ENCODE measurements around the gene LYRM4.
"Not testable (repeated sequence)": the region's sequence is repeated elsewhere in the genome, so short reads cannot be mapped to it uniquely, and the experiment has no call there.

Gene LYRM4

DNA sequence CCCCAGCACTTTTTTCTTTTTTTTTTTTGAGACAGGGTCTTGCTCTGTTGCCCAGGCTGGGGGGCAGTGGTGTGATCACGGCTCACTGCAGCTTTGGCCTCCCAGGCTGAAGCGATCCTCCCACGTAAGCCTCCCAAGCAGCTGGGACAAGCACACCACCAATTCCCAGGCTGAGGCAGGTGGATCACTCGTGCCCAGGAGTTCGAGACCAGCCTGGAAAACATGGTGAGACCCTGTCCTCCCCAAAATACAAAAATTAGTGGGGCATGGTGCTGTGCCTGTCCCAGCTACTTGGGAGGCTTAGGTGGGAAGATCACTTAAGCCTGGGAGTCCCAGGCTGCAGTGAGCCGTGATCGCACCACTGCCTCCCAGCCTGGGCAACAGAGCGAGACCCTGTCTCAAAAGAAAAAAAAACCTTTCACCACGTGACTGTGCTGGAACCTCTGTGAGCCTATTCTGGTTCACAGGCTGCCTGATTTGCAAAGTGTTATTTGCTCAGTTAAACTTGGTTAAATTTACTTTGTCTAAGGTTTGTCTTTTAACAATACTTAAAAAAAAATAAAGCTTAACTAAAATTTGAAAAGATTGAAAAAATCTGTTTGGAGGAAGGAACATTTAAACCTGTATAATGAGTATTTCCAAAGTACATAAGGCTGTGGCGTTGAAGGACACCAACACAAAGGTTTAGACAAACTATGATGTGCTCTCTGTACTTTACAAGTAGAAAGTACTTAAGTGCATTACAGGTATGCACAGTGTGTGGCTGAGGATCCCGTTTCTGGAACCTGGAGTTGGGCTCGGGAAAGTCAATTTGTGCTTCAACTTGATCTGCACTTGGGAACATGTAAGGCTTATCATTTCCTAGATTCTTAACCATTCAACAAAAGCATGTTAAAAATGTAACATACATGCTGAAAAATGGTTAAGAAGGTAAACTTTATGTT lies 120.7 kb downstream of the LYRM4 start:
- no peak for DNase-seq

DNA sequence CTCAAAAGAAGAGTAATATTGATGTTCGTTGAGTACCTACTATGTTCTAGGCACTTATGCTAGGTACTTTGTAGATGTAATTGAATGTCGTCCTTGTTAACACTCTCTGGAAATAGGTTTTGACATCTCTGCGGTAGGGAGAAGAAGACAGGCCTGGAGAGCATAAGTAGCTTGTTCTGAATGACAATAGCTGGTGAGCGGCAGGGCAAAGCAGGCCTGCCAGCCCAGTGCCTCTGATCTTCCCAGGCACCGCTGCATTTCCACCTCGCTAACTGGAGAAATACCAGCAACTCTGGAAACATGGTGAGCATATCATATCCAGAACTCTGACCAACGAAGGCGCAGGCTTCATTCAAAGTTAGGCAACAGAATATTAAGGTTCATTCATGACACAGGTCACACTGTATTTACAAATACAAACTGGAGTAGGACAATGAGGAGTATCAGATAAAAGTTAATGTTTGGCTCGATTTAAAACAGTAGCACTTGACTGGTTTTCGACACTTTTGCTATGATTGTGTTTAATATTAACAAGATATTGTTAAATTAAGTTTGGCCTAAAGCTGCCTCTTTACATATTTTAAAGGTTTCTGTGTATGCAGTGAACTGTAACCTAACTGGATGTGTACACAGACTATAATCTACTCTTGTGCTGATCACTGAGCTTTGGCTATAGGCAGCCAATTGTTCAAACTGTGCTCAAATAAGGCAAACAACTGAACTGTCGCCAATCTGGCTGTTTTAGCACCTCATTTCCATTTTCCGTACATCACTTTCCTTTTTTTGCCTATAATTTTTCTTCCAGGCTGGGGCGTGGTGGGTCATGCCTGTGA lies 121.5 kb downstream of the LYRM4 start:
- DNase-seq, result no peak

DNA sequence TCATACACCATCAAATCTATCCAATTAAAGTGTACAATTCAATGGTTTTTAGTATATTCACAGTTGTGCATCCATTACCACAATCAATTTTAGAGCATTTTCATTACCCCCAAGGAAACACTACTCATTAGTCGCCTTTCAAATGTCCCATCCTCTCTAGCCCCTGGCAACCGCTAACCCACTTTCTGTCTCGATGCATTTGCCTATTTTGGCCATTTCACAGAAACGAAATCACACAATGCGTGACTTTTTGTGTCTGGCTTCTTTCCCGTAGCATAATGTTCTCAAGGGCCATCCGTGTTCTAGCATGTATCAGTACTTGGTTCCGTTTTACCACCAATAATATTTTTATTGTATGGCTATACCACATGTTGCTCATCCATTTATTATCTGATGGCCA lies 123.9 kb downstream of the LYRM4 start:
- DNase-seq, result no peak

DNA sequence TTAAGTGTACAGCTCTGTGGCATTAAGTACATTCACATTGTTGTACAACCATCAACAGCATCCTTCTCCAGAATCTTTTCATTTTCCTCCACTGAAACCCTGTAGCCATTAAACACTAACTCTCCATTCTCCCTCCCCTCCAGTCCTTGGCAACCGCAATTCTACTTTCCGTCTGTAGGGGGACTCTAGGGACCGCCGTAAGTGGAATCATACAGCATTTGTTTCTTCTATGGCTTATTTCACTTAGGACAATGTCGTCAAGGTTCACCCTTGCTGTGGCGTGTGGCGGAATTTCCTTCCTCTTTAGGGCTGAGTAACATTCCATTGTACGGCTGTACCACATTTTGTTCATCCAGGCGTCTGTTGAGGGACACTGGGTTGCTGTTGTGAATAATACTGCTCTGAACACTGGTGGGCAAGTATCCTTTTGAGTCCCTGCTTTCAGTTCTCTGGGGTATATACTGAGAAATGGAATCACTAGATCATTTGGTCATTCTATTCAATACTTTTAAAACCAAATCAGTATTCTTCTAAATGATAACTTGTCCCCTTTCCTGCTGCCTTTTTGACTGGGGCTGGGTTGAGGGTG lies 124.9 kb downstream of the LYRM4 start:
- peak; percentile 24 to 39 for DNase-seq

DNA sequence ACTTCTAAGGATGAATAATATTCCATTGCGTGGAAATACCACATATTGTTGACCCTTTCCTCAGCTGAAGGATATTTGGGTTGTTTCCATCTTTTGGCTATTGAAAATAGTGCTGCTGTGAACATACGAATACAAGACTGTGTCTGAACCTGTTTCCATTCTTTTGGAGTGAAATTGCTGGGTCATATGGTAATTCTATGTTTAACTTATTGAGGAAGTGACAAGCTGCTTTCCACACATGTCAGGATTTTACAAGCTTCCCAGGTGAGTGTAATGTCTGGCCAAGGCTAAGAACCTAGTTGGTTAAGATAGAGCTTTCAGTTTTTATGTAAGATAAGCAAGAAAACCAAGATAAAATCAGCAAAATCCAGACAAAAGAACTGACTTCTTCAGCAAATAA lies 126.8 kb downstream of the LYRM4 start:
- no peak for DNase-seq

DNA sequence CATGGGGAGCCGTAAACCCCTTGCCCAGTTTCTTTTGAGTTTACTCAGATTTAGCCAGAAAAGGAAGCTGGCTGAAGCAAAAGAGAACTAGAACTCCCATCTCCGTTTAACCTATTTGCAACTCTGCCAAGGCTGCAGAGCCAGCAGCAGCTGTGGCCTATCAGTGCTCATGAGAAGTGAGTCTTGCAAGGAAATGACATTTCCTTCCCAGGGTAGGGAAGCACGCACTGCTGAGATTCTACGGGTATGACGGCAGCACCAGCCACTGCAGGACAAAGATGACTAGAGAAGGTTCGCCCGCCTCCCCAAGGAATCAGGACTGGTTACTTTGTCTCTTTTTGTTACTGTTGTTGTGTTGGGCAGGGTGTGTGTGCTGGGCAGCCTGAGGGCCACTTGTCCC lies 128.0 kb downstream of the LYRM4 start:
- DNase-seq, result peak in 1 of 2 donors; percentile 39

DNA sequence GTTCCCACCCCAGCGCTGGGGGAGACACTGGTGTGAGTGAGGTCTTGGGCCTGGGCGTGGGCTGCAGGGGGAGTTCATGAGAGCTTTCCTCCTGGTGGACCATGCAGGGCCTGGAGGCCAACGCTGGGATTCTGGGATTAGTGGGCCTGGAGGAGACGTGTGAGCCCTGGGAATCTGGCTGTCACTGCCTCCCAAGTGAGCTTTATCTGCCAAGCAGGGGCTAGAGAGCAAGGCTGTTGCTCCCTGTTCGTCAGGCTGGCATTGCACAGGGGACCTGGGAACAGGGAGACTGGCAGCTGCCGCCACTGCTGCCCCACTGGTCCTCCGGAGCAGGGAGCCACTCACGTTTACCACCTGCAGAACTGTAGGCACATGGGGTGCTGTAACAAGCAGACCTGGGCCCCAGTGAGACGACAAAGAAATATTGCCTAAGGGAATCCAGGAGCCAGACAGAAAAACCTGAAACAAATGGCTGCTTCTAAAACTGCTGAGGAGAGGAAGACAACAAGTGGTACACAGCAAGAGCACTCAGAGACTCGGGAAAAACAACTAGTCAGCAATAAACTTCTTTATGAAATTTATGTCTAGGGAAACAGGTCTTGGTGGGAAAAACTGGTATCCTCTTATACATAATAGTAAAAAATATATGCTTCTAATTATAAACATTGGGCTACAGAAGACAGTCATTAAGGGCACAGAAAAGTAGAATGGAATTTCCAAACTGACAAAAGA lies 130.4 kb downstream of the LYRM4 start:
- DNase-seq, result no peak

DNA sequence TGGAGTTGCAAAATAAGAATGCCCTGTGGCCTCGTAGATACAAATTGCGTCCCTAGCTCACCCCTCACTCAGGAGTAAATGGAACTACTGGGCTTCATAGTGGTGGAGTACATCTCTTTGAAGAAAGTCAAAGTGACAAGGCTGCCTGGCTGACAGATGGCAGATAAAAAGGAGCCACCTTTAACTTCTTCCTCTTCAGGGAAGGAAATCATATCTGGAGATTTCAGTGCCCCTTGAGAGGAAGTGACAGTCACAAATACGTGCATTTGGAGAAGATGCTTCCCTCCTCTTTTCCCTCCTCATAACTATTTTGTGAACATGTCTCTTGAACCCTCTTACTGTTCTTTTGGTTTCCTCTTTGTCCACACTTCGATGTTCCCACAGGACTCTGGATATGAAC lies 132.4 kb downstream of the LYRM4 start:
- no peak for DNase-seq

DNA sequence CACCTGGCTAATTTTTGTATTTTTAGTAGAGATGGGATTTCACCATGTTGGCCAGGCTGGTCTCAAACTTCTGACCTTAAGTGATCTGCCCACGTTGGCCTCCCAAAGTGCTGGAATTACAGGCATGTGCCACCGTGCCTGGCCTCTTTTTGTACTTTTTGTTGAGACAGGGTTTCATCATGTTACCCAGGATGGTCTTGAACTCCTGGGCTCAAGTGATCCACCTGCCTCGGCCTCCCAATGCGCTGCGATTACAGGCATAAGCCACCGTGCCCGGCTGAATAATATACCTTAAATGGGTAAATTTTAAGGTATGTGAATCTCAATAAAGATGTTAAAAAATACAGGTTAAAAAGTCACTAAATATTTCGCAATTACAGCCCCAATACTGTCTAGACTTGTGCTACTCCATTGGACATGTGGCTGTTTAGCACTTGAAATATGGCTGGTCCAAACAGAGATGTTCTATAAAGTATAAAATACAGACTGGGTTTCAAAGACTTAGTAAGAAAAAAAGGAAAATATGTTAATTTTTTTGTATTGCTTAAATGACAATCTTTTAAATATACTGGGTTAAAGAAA lies 133.6 kb downstream of the LYRM4 start:
- DNase-seq, result no peak

DNA sequence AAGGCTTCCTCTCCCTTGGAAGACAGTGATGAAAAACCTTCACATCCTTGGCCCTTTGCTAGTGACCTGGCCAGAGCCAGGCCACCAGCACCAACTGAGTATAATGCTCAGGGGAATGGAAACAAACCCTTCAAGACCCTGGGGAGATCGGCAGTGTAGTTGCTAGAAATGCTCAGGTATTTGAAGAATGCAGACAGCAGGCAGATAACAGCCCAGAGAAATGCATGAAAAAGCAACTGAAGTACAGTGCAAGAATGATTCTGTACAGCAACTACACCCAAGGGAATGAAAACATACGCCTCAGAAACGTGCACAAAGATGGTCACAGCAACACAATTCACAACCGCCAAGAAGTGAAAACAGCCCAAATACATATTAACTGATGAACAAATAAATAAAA lies 134.5 kb downstream of the LYRM4 start:
- no peak for DNase-seq

DNA sequence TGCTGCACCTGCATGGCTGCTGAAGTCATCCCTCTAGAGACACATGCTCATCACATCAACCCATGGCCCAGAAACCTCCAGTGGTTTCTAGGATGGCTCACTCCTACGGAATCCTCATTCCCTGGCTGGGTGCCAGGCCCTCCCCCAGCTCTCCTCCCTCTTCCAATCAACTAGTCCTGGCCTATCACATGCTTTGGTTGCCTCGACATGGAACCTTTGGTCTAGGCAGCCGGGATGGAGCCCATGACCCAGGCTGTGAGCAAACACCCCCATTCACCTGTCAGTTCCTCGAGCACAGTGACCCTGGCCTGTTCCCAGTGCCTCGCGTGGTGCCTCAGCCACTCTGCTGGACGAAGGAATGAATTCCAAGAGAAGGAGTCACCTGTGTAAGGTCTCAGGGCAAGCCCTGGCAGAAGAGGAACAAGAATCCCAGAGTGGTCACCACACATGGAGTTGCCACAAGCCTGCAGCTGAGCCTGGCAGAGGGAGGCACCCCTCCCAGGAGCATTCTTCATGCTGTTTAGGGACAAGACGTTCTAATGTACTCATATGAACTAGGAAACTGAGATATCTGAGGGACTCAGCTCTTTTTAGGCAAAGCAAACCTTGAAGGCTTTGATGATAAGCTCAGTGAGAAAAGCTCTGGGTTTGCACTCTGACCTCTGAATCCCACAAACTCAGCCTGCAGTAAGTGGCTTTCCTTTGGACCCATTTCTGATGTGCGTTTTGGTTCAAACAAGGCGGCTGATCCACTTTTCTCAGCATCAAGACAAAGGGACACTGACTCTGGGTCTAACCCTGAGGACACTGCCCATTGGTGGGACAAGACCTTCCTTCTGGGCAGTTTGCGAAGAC lies 135.4 kb downstream of the LYRM4 start:
- DNase-seq, result no peak

DNA sequence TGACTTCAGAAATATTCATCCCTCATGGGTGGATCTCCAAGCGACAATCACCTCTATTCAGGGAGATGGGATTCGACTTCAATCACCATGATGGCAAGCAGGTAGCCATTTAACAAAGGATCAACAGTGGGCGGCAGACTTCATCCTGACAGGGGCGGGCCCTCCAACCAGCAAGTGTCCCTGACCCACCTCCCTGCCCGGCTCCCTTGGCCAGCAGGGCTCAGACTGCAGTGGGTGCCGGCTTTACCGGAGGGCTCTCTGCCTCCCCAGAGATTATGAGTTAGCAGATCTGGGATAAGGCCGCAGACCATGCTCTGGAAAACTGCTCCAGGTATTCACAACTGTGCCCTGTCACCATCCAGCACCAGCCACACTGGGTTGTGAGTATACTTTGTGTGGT lies 136.2 kb downstream of the LYRM4 start:
- no peak for DNase-seq

DNA sequence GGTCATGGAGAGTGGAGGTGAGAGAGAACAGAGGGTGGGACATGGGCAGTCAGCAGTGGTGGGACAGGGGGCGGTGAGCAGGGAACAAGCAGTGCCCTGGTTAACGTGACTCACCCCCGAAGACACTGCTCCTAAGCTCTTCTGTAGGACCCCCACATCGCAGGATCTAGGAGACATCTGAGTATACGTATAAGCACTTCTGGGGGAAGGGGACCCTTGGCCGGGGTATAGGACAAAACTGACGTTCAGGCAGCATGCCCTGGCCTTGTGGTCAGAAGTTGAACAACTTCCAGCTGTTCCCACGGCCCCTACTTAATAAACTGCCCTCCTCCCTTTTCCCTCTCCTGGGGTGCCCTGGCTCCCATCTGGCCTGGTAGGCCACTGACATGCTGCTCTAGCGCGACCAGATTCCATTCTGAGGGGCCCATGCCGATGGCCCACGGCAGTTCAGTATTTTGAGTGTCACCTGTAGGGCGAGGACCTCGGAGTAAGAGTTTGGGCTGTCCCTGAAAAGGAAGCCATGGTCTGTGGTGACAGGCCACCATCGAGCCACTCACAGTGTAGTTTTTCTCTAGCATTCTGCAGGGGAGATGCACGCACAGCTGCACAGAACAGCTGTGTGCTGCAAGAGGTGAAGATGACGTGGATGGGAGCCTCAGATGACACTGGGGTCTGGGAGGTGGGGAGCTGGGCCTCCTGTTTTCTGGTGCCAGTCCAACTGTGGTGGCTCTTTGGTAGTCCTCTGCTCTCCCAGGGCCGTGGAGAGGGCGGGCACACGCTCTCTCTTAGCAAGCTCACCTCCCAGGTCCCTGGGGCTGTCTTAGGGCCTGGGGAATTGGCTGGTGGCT lies 137.2 kb downstream of the LYRM4 start:
- DNase-seq, result no peak

DNA sequence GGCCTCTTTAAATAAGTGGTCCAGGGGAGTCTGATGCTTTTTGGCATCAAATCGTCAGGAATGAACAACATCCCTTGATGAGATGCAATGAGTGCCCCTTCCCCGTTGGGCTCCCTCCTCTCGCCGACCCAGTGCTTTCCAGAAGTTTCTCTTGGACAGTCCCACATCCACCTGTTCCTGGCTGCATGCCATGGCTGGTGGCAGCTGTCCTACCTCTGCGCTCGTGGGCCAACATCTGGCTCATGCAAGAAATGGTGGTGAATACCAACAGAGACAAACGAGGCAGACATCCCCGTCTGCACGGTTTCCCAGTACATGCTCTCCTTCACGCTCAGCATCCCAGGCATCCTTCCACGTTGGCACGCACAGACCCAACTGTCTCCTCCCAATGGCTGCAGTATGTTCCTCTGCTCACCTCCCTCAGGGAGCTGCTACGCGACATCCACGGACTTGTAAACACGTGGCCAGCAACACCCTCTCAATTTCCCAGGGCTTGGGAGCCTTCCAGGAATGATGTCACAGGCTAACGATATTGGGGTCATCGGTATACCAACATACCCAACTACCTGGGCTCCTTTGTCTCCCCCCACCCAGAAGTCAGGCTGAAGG lies 138.1 kb downstream of the LYRM4 start:
- no peak for DNase-seq

DNA sequence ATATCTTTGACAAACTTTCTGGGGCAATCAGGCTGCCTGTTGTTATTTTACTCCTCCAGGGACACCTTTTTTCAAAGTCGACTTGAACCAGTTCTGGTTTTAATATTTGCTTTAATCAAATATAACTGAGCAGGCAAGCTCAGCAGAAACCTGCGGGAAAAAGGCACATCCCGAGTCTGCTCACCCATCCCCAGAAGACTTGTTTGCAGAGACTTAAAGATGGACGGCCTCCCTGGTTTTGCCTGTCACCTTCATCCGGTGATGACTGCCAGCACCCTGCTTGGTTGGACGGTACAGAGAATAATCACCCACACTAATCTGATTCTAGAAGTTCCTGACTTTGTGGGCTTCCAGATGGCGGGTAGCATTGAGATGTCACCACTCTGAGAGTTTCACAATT lies 138.8 kb downstream of the LYRM4 start:
- DNase-seq, result no peak

DNA sequence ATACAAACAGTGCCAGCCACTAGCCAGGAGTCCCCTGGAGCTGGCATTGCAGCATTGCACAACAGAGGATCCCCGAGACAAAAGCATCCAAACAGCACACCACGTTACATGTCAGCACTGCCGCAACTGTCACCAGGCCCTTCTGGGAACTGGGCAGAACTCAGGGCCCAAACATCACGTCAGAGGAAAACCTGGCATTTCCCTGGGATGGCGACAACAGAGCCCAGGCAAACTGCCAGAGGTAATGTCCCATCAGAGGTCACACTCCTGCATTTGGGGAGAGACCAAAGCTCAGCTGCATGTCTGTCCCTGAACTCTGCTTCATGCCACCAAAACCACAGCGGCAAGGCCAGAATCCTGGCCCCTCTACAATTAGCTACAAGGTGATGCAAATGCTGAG lies 139.3 kb downstream of the LYRM4 start:
- DNase-seq, result no peak

DNA sequence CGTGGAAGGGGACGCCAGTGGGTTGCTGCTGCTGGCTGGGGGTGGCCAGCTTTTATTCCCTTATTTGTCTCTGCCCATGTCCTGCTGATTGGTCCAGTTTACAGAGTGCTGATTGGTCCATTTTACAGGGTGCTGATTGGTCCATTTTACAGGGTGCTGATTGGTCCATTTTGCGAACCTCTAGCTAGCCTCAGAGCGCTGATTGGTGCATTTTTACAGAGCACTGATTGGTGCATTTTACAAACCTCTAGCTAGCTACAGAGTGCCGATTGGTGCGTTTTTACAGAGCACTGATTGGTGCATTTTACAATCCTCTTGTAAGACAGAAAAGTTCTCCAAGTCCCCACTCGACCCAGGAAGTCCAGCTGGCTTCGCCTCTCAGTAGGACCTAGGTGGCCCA lies 140.2 kb downstream of the LYRM4 start:
- DNase-seq, result not testable (repeated sequence)

DNA sequence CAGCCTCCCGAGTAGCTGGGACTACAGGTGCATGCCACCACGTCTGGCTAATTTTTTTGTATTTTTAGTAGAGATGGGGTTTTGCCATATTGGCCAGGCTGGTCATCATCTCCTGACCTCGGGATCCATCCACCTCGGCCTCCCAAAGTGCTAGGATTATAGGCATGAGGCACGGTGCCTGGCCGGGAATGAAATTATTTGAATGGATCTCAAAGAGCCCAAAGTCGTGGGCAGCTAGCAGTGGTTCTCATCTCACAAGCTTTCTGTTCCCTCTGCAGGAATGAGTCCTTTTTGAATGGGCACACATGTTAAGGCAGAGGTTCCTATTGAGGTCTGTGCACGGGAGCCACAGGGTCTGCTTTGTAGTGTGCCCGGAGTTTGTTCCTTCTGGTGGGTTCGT lies 140.7 kb downstream of the LYRM4 start:
- no peak for DNase-seq

DNA sequence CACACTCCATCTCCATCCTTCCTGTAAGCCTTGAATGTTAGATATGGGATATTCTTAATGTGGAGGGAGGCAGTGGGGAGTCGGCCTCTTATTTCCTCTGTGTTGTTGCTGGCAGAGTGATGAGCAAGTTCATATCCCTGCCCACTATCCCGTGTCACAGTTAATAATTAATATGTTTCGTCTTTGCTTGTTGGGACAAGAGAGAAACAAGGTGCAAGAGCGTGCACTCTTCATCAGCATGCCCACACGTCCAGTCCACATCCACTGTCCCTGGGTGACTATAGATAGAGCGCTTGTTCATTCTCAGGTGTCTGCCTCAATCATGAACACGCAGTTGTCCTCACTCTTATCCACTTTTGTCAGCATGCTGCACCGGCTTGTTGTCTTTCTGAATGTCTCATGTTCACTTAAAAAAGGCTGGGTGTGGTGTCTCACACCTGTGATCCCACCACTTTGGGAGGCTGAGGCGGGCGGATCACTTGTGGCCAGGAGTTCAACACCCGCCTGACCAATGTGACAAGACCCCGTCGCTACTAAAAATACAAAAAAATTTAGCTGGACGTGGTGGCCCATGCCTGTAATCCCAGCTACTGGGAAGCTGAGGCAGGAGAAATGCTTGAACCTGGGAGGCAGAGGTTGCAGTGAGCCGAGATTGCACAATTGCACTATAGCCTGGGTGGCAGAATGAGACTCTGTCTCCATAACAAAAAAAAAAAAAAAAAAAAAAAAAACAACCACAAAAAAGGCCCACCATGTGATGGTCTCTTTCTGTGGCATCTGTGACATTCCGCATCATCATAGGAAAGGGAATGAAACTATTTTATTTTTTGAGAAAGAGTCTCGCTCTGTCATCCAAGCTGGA lies 141.4 kb downstream of the LYRM4 start:
- DNase-seq, result no peak

Measured in CD4-positive, alpha-beta T cell treated with Interleukin-1 beta for 1 hour (primary cell).